Thymus (tissue), 11 donors: ENCODE measurements around the gene PRUNE2. TPM values are rescaled to one million over a fixed set of nuclear protein-coding genes. Genes with fewer than 3 reads are reported as not detected.

Source experiments
- DNase-seq, 9 donors: peaks; one replicate each; pipeline ENCODE4 v3.0.0-alpha.2; 2013; ENCODE audit warnings: low spot score in 9 of 9, low read depth in 6 of 9, missing footprints in 1 of 9
- H3K27ac ChIP-seq, 2 donors: one replicate each; pipeline ENCODE4 v1.5.1; 2013; ENCODE audit warnings: control low read depth in 1 of 2, low read depth in 1 of 2, low read length in 1 of 2, mild to moderate bottlenecking in 1 of 2, moderate library complexity in 1 of 2
- H3K27me3 ChIP-seq, 2 donors: one replicate each; pipeline ENCODE4 v1.5.1; 2013; ENCODE audit warnings: low read length in 1 of 2; ENCODE audit not compliant: control insufficient read depth in 2 of 2, insufficient read depth in 1 of 2
- H3K36me3 ChIP-seq, 2 donors: one replicate each; pipeline ENCODE4 v1.5.1; 2013; ENCODE audit warnings: low read length in 1 of 2, mild to moderate bottlenecking in 1 of 2, moderate library complexity in 1 of 2; ENCODE audit not compliant: control insufficient read depth in 2 of 2, insufficient read depth in 2 of 2
- H3K4me1 ChIP-seq, 2 donors: one replicate each; pipeline ENCODE4 v1.5.1; 2013; ENCODE audit warnings: low read length in 2 of 2; ENCODE audit not compliant: control insufficient read depth in 2 of 2, insufficient read depth in 2 of 2
- H3K4me3 ChIP-seq, 2 donors: one replicate each; pipeline ENCODE4 v1.5.1; 2013; ENCODE audit warnings: low read length in 2 of 2, control low read depth in 1 of 2, mild to moderate bottlenecking in 1 of 2
- H3K9me3 ChIP-seq, 2 donors: one replicate each; pipeline ENCODE4 v1.5.1; 2013; ENCODE audit warnings: low read length in 1 of 2, mild to moderate bottlenecking in 1 of 2; ENCODE audit not compliant: control insufficient read depth in 2 of 2, insufficient read depth in 1 of 2
- WGBS: extraction: QIAGEN DNeasy Blood & Tissue Kit; methylation state at CpG from one replicate; pipeline ENCODE4 v1.1.7; 2013; 5-methylcytosine and 5-hydroxymethylcytosine counted together
- polyA plus RNA-seq: library from polyadenylated mRNA; stranded (reverse); fragments of 200-250 nt; gene quantifications from one replicate; pipeline ENCODE4 v1.2.3, GENCODE V29; 2013
- total RNA-seq: library from RNA; stranded (reverse); fragments of 120-200 nt; gene quantifications from one replicate; pipeline ENCODE4 v1.2.4, GENCODE V29; 2013
- donor health status: healthy.

The PRUNE2 gene
- total and polyA plus RNA-seq, 2 donors, result 2.0 to 3.4 TPM

GRCh38 chr9:76567086-76567485, 338.8 kb downstream of the PRUNE2 start:
- H3K4me3 ChIP-seq, result no peak overlapping the region
- H3K36me3 ChIP-seq, result no peaks in the 10 kb centered on the region
- DNase-seq, result no peak
- no peak overlapping the region for H3K27ac ChIP-seq
- 96% methylated on average over 2 of the region's 2 CpGs for WGBS
- peaks cover 0 to 10% of the 10 kb centered on the region in 2 donors for H3K4me1 ChIP-seq
- no peaks in the 10 kb centered on the region for H3K27me3 ChIP-seq
- H3K9me3 ChIP-seq, result no peaks in the 10 kb centered on the region

GRCh38 chr9:76564297-76564696, 341.6 kb downstream of the PRUNE2 start:
- H3K4me3 ChIP-seq, result no peak overlapping the region
- no peaks in the 10 kb centered on the region for H3K4me1 ChIP-seq
- no peaks in the 10 kb centered on the region for H3K9me3 ChIP-seq
- no peak for DNase-seq
- H3K27me3 ChIP-seq, result no peaks in the 10 kb centered on the region
- no peaks in the 10 kb centered on the region for H3K36me3 ChIP-seq
- H3K27ac ChIP-seq, result no peak overlapping the region

- H3K9me3 ChIP-seq, result no peaks in the 10 kb centered on the region
- no peak for DNase-seq
- H3K4me3 ChIP-seq, result no peak overlapping the region
- H3K4me1 ChIP-seq, result no peaks in the 10 kb centered on the region
- H3K36me3 ChIP-seq, result no peaks in the 10 kb centered on the region
- H3K27ac ChIP-seq, result no peak overlapping the region
- no peaks in the 10 kb centered on the region for H3K27me3 ChIP-seq
Measured at GRCh38 chr9:76562511-76562911, 343.4 kb downstream of the PRUNE2 start.

- no peak for DNase-seq
- H3K27ac ChIP-seq, result no peak overlapping the region
- no peak overlapping the region for H3K4me3 ChIP-seq
- no peaks in the 10 kb centered on the region for H3K36me3 ChIP-seq
- H3K4me1 ChIP-seq, result no peaks in the 10 kb centered on the region
- H3K9me3 ChIP-seq, result no peaks in the 10 kb centered on the region
- H3K27me3 ChIP-seq, result no peaks in the 10 kb centered on the region
- WGBS, result 98% methylated on average over 1 of the region's 1 CpG
Measured at GRCh38 chr9:76561900-76562299, 344.0 kb downstream of the PRUNE2 start.

Other genes starting within 250 kb of the PRUNE2 start
- 0.09 TPM for gene PCA3, start 141.7 kb downstream of the PRUNE2 start, total RNA-seq
- gene PCA3, start 141.7 kb downstream of the PRUNE2 start, polyA plus RNA-seq, result 0.09 TPM
- not detected for gene FOXB2, start 113.5 kb upstream of the PRUNE2 start, total RNA-seq
- gene FOXB2, start 113.5 kb upstream of the PRUNE2 start, polyA plus RNA-seq, result 0.02 TPM